H1 (cell line): Measurements from ENCODE around the gene ELSPBP1.
"Not testable (repeated sequence)": the region's sequence is repeated elsewhere in the genome, so short reads cannot be mapped to it uniquely, and the experiment has no call there.

Experiments used
- JUN ChIP-seq: IDR thresholded peaks from 2 replicates; pipeline ENCODE4 v1.6.1; 2011; ENCODE audit warnings: low read depth, mild to moderate bottlenecking, improper control_type of control experiment, low read length
- SUZ12 ChIP-seq: fragments of 200-600 bp; sonication (generic); IDR thresholded peaks from 2 replicates; pipeline ENCODE4 v1.6.1; 2012; ENCODE audit warnings: mild to moderate bottlenecking, inconsistent platforms, low read length, moderate library complexity, mixed read lengths

DNA sequence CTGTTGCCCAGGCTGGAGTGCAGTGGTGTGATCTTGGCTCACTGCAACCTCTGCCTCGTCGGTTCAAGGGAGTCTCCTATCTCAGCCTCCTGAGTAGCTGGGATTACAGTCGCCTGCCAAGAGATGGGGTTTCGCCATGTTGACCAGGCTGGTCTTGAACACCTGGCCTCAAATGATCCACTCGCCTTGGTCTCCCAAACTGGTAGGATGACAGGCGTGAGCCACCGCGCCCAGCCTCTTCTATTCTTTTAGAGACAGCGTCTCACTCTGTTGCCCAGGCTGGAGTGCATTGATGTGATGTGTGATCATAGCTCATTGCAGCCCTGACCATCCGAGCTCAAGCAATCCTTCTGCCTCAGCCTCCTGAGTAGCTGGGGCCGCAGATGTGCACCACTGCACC is 38.5 kb upstream of the ELSPBP1 start:
- not testable (repeated sequence) for TF ChIP-seq JUN, SUZ12
